Globus pallidus (tissue), 1 donor: Measurements from ENCODE around the gene AKAP8.
A peak's percentile ranks its signal among the peaks of the same experiment; 100 is the strongest.
"Not testable (repeated sequence)": the region's sequence is repeated elsewhere in the genome, so short reads cannot be mapped to it uniquely, and the experiment has no call there.

ENCODE experiments used
- DNase-seq: peaks from one replicate; pipeline ENCODE4 v3.0.0-alpha.2; 2015; ENCODE audit warnings: low spot score

The AKAP8 gene

GRCh38 chr19:15403151-15403531 lies 23.6 kb upstream of the AKAP8 start:
- no peak for DNase-seq

GRCh38 chr19:15402411-15403150 lies 23.0 kb upstream of the AKAP8 start:
- no peak for DNase-seq

GRCh38 chr19:15401397-15401710 lies 21.8 kb upstream of the AKAP8 start:
- DNase-seq, result no peak

- DNase-seq, result no peak
Measured at GRCh38 chr19:15400521-15401396, 21.2 kb upstream of the AKAP8 start.

- DNase-seq, result no peak
Measured at GRCh38 chr19:15399635-15400034, 20.0 kb upstream of the AKAP8 start.

- no peak for DNase-seq
Measured at GRCh38 chr19:15399234-15399515, 19.6 kb upstream of the AKAP8 start.

GRCh38 chr19:15398501-15399233 lies 19.1 kb upstream of the AKAP8 start:
- no peak for DNase-seq

- no peak for DNase-seq
Measured at GRCh38 chr19:15397782-15398181, 18.2 kb upstream of the AKAP8 start.

GRCh38 chr19:15397236-15397635 lies 17.6 kb upstream of the AKAP8 start:
- DNase-seq, result no peak

- DNase-seq, result no peak
Measured at GRCh38 chr19:15396436-15396835, 16.8 kb upstream of the AKAP8 start.

GRCh38 chr19:15395251-15395650 lies 15.7 kb upstream of the AKAP8 start:
- DNase-seq, result not testable (repeated sequence)

GRCh38 chr19:15394426-15394825 lies 14.8 kb upstream of the AKAP8 start:
- DNase-seq, result no peak

- no peak for DNase-seq
Measured at GRCh38 chr19:15393963-15394362, 14.4 kb upstream of the AKAP8 start.

GRCh38 chr19:15390814-15391213 lies 11.2 kb upstream of the AKAP8 start:
- DNase-seq, result no peak

GRCh38 chr19:15381864-15382263 lies 2.3 kb upstream of the AKAP8 start:
- no peak for DNase-seq

- no peak for DNase-seq
Measured at GRCh38 chr19:15381429-15381828, 1.8 kb upstream of the AKAP8 start.

- peak; percentile 29 for DNase-seq
Measured at GRCh38 chr19:15379999-15380647, 536 bp upstream of the AKAP8 start.

GRCh38 chr19:15378534-15379082 lies 979 bp downstream of the AKAP8 start:
- peak; percentile 12 for DNase-seq

- no peak for DNase-seq
Measured at GRCh38 chr19:15374796-15375440, 4.7 kb downstream of the AKAP8 start.

GRCh38 chr19:15374105-15374651 lies 5.4 kb downstream of the AKAP8 start:
- no peak for DNase-seq

GRCh38 chr19:15373644-15374043 lies 5.9 kb downstream of the AKAP8 start:
- no peak for DNase-seq
